Tibial artery (tissue), 4 donors: Measurements from ENCODE around the gene ERBB2.
A peak's percentile ranks its signal among the peaks of the same experiment; 100 is the strongest.

Source experiments
- DNase-seq, 2 donors: peaks; one replicate each; pipeline ENCODE4 v3.0.0-alpha.2; 2019
- H3K27ac ChIP-seq, 2 donors: fragments of 200-600 bp; sonication (generic) in 1 of 2; 1 replicate in 1 of 2; 2 replicates in 1 of 2; pipeline ENCODE4 v1.5.1; 2018 to 2019; ENCODE audit warnings: mild to moderate bottlenecking in 1 of 2
- H3K27me3 ChIP-seq, 2 donors: fragments of 200-600 bp; sonication (generic) in 1 of 2; one replicate each; pipeline versions ENCODE4 v1.5.1 to v1.6.0; 2016 to 2019
- H3K36me3 ChIP-seq, 3 donors: fragments of 200-600 bp; sonication (generic) in 2 of 3; one replicate each; pipeline ENCODE4 v1.5.1; 2016 to 2019; ENCODE audit warnings: mild to moderate bottlenecking in 2 of 3
- H3K4me1 ChIP-seq, 4 donors: fragments of 200-600 bp; sonication (generic) in 2 of 4; 1 replicate in 3 of 4; 2 replicates in 1 of 4; pipeline ENCODE4 v1.5.1; 2016 to 2019
- H3K4me3 ChIP-seq, 2 donors: fragments of 200-600 bp; sonication (generic) in 1 of 2; 1 replicate in 1 of 2; 2 replicates in 1 of 2; pipeline ENCODE4 v1.5.1; 2018 to 2019; ENCODE audit warnings: mild to moderate bottlenecking in 2 of 2
- H3K9me3 ChIP-seq, 3 donors: fragments of 200-600 bp; sonication (generic) in 1 of 3; one replicate each; pipeline ENCODE4 v1.5.1; 2016 to 2019
- CTCF ChIP-seq, 2 experiments: fragments of 200-600 bp in 1 of 2; fragments of 450-650 bp in 1 of 2; IDR thresholded peaks; one replicate each; pipeline ENCODE4 v1.5.1; 2017 to 2019; ENCODE audit warnings: antibody characterized with exemption in 2 of 2, mild to moderate bottlenecking in 1 of 2, moderate library complexity in 1 of 2
- intact Hi-C: fragments of 100-400 bp; cut with DNase I; formaldehyde crosslinking; loops from one replicate; pipeline ENCODE4 v1.15.0; 2023; ENCODE audit warnings: low total_unique reads

The ERBB2 gene

GRCh38 chr17:39670746-39671145, 29.1 kb upstream of the ERBB2 start:
- Histone ChIP-seq H3K4me1 (peaks cover 8 to 68% (median 59%) of the 10 kb centered on the region in 4 donors), H3K4me3 (no peak overlapping the region), H3K27ac (peak overlapping the region in 1 of 2 donors; percentile 18), H3K9me3 (no peaks in the 10 kb centered on the region), H3K36me3 (no peaks in the 10 kb centered on the region), H3K27me3 (no peaks in the 10 kb centered on the region)
- no peak for DNase-seq
- no peak for TF ChIP-seq CTCF (IDR thresholded peaks at IDR 0.05)
- intact Hi-C loops = loop anchor here (5.0 kb wide), 1 partner anchor 33 kb away; the partner anchor contains the start of gene STARD3

- peak in 1 of 2 donors; percentile 71 for DNase-seq
- Histone ChIP-seq H3K9me3 (no peaks in the 10 kb centered on the region), H3K27me3 (no peaks in the 10 kb centered on the region), H3K27ac (peak overlapping the region; percentile 39 to 51), H3K36me3 (no peaks in the 10 kb centered on the region), H3K4me1 (peaks cover 14 to 68% (median 59%) of the 10 kb centered on the region in 4 donors), H3K4me3 (no peak overlapping the region)
- TF ChIP-seq CTCF (IDR thresholded peaks at IDR 0.05) = peak; percentile 64 to 66
- intact Hi-C loops = loop anchor here (5.0 kb wide), 1 partner anchor 35 kb away; the partner anchor contains the start of gene STARD3
Observed at GRCh38 chr17:39671651-39672521, 28.0 kb upstream of the ERBB2 start.

- H3K4me3 ChIP-seq = no peak overlapping the region
- TF ChIP-seq CTCF (IDR thresholded peaks at IDR 0.05) = no peak
- DNase-seq = no peak
- H3K27me3 ChIP-seq = no peaks in the 10 kb centered on the region
- no peaks in the 10 kb centered on the region for H3K9me3 ChIP-seq
- peaks cover 10 to 67% (median 58%) of the 10 kb centered on the region in 4 donors for H3K4me1 ChIP-seq
- H3K27ac ChIP-seq = peak overlapping the region; percentile 39 to 51
- intact Hi-C loops = loop anchor here (5.0 kb wide), 1 partner anchor 35 kb away; the partner anchor contains the start of gene STARD3
- H3K36me3 ChIP-seq = no peaks in the 10 kb centered on the region
Observed at GRCh38 chr17:39672522-39673334, 27.1 kb upstream of the ERBB2 start.

- no peaks in the 10 kb centered on the region for H3K9me3 ChIP-seq
- H3K27me3 ChIP-seq = no peaks in the 10 kb centered on the region
- peak overlapping the region; percentile 84 to 88 for H3K27ac ChIP-seq
- no peaks in the 10 kb centered on the region for H3K36me3 ChIP-seq
- no peak overlapping the region for H3K4me3 ChIP-seq
- peaks cover 7 to 67% (median 58%) of the 10 kb centered on the region in 4 donors for H3K4me1 ChIP-seq
- intact Hi-C loops = loop anchor here (5.0 kb wide), 1 partner anchor 36 kb away; the partner anchor contains the start of gene STARD3
- no peak for DNase-seq
- TF ChIP-seq CTCF (IDR thresholded peaks at IDR 0.05) = no peak
Observed at GRCh38 chr17:39673335-39674081, 26.4 kb upstream of the ERBB2 start.

- TF ChIP-seq CTCF (IDR thresholded peaks at IDR 0.05) = no peak
- no peaks in the 10 kb centered on the region for H3K36me3 ChIP-seq
- no peaks in the 10 kb centered on the region for H3K9me3 ChIP-seq
- H3K4me1 ChIP-seq = peaks cover 7 to 70% (median 60%) of the 10 kb centered on the region in 4 donors
- H3K27ac ChIP-seq = peak overlapping the region; percentile 84 to 88
- no peak for DNase-seq
- no peaks in the 10 kb centered on the region for H3K27me3 ChIP-seq
- intact Hi-C loops = loop anchor here (5.0 kb wide), 1 partner anchor 37 kb away; the partner anchor contains the start of gene STARD3
- H3K4me3 ChIP-seq = no peak overlapping the region
Observed at GRCh38 chr17:39674179-39674578, 25.7 kb upstream of the ERBB2 start.
